Tibial artery (tissue), 4 donors: Measurements from ENCODE around the gene TSPAN4.

Experiments used
- DNase-seq, 2 donors: peaks; one replicate each; pipeline ENCODE4 v3.0.0-alpha.2; 2019
- H3K27ac ChIP-seq, 2 donors: fragments of 200-600 bp; sonication (generic) in 1 of 2; 1 replicate in 1 of 2; 2 replicates in 1 of 2; pipeline ENCODE4 v1.5.1; 2018 to 2019; ENCODE audit warnings: mild to moderate bottlenecking in 1 of 2
- H3K27me3 ChIP-seq, 2 donors: fragments of 200-600 bp; sonication (generic) in 1 of 2; one replicate each; pipeline versions ENCODE4 v1.5.1 to v1.6.0; 2016 to 2019
- H3K36me3 ChIP-seq, 3 donors: fragments of 200-600 bp; sonication (generic) in 2 of 3; one replicate each; pipeline ENCODE4 v1.5.1; 2016 to 2019; ENCODE audit warnings: mild to moderate bottlenecking in 2 of 3
- H3K4me1 ChIP-seq, 4 donors: fragments of 200-600 bp; sonication (generic) in 2 of 4; 1 replicate in 3 of 4; 2 replicates in 1 of 4; pipeline ENCODE4 v1.5.1; 2016 to 2019
- H3K4me3 ChIP-seq, 2 donors: fragments of 200-600 bp; sonication (generic) in 1 of 2; 1 replicate in 1 of 2; 2 replicates in 1 of 2; pipeline ENCODE4 v1.5.1; 2018 to 2019; ENCODE audit warnings: mild to moderate bottlenecking in 2 of 2
- H3K9me3 ChIP-seq, 3 donors: fragments of 200-600 bp; sonication (generic) in 1 of 3; one replicate each; pipeline ENCODE4 v1.5.1; 2016 to 2019
- CTCF ChIP-seq, 2 experiments: fragments of 200-600 bp in 1 of 2; fragments of 450-650 bp in 1 of 2; IDR thresholded peaks; one replicate each; pipeline ENCODE4 v1.5.1; 2017 to 2019; ENCODE audit warnings: antibody characterized with exemption in 2 of 2, mild to moderate bottlenecking in 1 of 2, moderate library complexity in 1 of 2
- intact Hi-C: fragments of 100-400 bp; cut with DNase I; formaldehyde crosslinking; loops from one replicate; pipeline ENCODE4 v1.15.0; 2023; ENCODE audit warnings: low total_unique reads

The TSPAN4 gene

GRCh38 chr11:809287-810039, 33.2 kb upstream of the TSPAN4 start, which contains the start of gene RPLP2:
TSS of gene RPLP2 (plus strand) at chr11:809967. CDS start at chr11:810235, 268 bp downstream.
- H3K4me1 ChIP-seq, result peaks cover 0 to 45% (median 34%) of the 10 kb centered on the region in 4 donors

GRCh38 chr11:810040-810567, 32.5 kb upstream of the TSPAN4 start:
- TF ChIP-seq CTCF (IDR thresholded peaks at IDR 0.05), result no peak
- no peak for DNase-seq

More at GRCh38 chr11:809287-810039, 33.2 kb upstream of the TSPAN4 start, which contains the start of gene RPLP2:
- Histone ChIP-seq H3K27ac (peak within 1 kb of the TSS; percentile 94 to 98), H3K27me3 (no peaks in the 10 kb centered on the region), H3K36me3 (peaks cover 26 to 30% (median 29%) of the 10 kb centered on the region in 3 donors), H3K9me3 (no peaks in the 10 kb centered on the region), H3K4me3 (peak within 1 kb of the TSS; percentile 86 to 90)
- peak in 1 of 2 experiments; percentile 3 for TF ChIP-seq CTCF (IDR thresholded peaks at IDR 0.05)
- DNase-seq, result peak; percentile 98
- intact Hi-C loops, result loop anchor here (5.0 to 10.0 kb wide), 2 partner anchors 33 to 235 kb away; partner anchors contain the start of genes PHRF1, POLR2L and TSPAN4

GRCh38 chr11:811446-812245, 31.0 kb upstream of the TSPAN4 start:
- H3K4me3 ChIP-seq, result no peak overlapping the region
- no peaks in the 10 kb centered on the region for H3K27me3 ChIP-seq
- peaks cover 26 to 35% (median 29%) of the 10 kb centered on the region in 3 donors for H3K36me3 ChIP-seq
- H3K9me3 ChIP-seq, result no peaks in the 10 kb centered on the region
- DNase-seq, result no peak
- no peak overlapping the region for H3K27ac ChIP-seq
- peaks cover 0 to 33% (median 28%) of the 10 kb centered on the region in 4 donors for H3K4me1 ChIP-seq
- intact Hi-C loops, result no loop called here
- no peak for TF ChIP-seq CTCF (IDR thresholded peaks at IDR 0.05)

More at GRCh38 chr11:810040-810567, 32.5 kb upstream of the TSPAN4 start:
- Histone ChIP-seq H3K27ac (peak overlapping the region; percentile 94 to 98), H3K4me3 (peak overlapping the region; percentile 86 to 90), H3K27me3 (no peaks in the 10 kb centered on the region), H3K9me3 (no peaks in the 10 kb centered on the region), H3K36me3 (peaks cover 26 to 33% (median 29%) of the 10 kb centered on the region in 3 donors), H3K4me1 (peaks cover 0 to 38% (median 30%) of the 10 kb centered on the region in 4 donors)
- intact Hi-C loops, result no loop called here

GRCh38 chr11:812390-812789, 30.3 kb upstream of the TSPAN4 start:
- DNase-seq, result no peak
- peaks cover 0 to 33% (median 28%) of the 10 kb centered on the region in 4 donors for H3K4me1 ChIP-seq
- TF ChIP-seq CTCF (IDR thresholded peaks at IDR 0.05), result no peak
- peaks cover 26 to 35% (median 29%) of the 10 kb centered on the region in 3 donors for H3K36me3 ChIP-seq
- H3K27me3 ChIP-seq, result no peaks in the 10 kb centered on the region
- no peaks in the 10 kb centered on the region for H3K9me3 ChIP-seq
- no peak overlapping the region for H3K27ac ChIP-seq
- intact Hi-C loops, result no loop called here
- no peak overlapping the region for H3K4me3 ChIP-seq

GRCh38 chr11:813072-813455, 29.6 kb upstream of the TSPAN4 start:
- no peaks in the 10 kb centered on the region for H3K9me3 ChIP-seq
- no peak overlapping the region for H3K27ac ChIP-seq
- H3K27me3 ChIP-seq, result no peaks in the 10 kb centered on the region
- peaks cover 26 to 35% (median 29%) of the 10 kb centered on the region in 3 donors for H3K36me3 ChIP-seq
- intact Hi-C loops, result no loop called here
- peaks cover 0 to 32% (median 27%) of the 10 kb centered on the region in 4 donors for H3K4me1 ChIP-seq
- DNase-seq, result no peak
- H3K4me3 ChIP-seq, result no peak overlapping the region
- TF ChIP-seq CTCF (IDR thresholded peaks at IDR 0.05), result no peak
